Vagina (tissue), 2 donors: ENCODE measurements around the gene PTOV1.

ENCODE experiments used
- CTCF ChIP-seq, 3 experiments: fragments of 450-650 bp in 2 of 3; fragments of 200-600 bp in 1 of 3; sonication (generic) in 1 of 3; IDR thresholded peaks; one replicate each; pipeline ENCODE4 v1.5.1; 2017 to 2019; ENCODE audit warnings: antibody characterized with exemption in 3 of 3, mild to moderate bottlenecking in 2 of 3, moderate library complexity in 2 of 3
- POLR2A ChIP-seq, 2 donors: fragments of 450-650 bp; IDR thresholded peaks; one replicate each; pipeline ENCODE4 v1.6.1; 2017; ENCODE audit warnings: antibody characterized with exemption in 2 of 2, mild to moderate bottlenecking in 2 of 2, moderate library complexity in 2 of 2
- POLR2AphosphoS5 ChIP-seq, 2 donors: sonication (generic); formaldehyde crosslinking; IDR thresholded peaks; one replicate each; pipeline ENCODE4 v1.9.0; 2017; ENCODE audit warnings: antibody characterized with exemption in 2 of 2, mild to moderate bottlenecking in 2 of 2, low read depth in 1 of 2; ENCODE audit not compliant: insufficient read depth in 1 of 2

GRCh38 chr19:49873129-49873521, 22.2 kb downstream of the PTOV1 start:
- TF ChIP-seq CTCF (IDR thresholded peaks at IDR 0.05) (no peak), POLR2AphosphoS5 (IDR thresholded peaks at IDR 0.05; ENCODE audit: insufficient read depth in 1 of 2, low read depth in 1 of 2) (no peak), POLR2A (IDR thresholded peaks at IDR 0.05) (no peak)
